ENCODE data around the gene ZDHHC14.

The ZDHHC14 gene

DNA sequence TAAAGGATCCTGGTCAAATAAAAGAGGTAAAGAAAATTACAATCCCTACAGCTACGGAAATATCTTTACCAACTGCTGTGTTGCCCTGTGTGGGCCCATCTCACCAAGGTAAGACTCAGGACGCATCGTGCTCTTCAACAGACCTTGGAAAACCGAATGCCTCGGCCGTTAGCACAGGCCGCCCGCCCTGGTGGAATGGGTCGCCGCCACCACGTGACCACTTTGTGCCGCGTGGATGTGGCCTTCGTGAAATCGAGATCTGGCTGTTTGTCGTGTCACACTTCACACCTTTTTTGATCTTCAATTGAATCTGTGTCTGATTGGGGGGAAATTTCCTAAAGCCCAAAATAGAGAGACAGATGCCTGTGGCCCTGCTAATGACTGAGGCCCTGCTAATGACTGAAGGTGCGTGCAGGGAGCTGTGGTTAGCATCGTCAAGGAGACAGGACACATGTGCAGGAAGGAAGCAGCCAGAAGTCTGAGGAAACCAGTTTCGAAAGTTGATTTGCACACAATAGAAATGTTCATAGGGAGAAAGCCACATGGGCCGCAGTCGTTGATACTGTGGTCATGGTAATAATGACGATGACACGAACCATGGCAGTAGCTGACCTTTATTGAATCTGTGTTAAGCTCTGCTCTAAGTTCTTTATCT, 266.4 kb downstream of the ZDHHC14 start:
- TF ChIP-seq, protein P1, sequence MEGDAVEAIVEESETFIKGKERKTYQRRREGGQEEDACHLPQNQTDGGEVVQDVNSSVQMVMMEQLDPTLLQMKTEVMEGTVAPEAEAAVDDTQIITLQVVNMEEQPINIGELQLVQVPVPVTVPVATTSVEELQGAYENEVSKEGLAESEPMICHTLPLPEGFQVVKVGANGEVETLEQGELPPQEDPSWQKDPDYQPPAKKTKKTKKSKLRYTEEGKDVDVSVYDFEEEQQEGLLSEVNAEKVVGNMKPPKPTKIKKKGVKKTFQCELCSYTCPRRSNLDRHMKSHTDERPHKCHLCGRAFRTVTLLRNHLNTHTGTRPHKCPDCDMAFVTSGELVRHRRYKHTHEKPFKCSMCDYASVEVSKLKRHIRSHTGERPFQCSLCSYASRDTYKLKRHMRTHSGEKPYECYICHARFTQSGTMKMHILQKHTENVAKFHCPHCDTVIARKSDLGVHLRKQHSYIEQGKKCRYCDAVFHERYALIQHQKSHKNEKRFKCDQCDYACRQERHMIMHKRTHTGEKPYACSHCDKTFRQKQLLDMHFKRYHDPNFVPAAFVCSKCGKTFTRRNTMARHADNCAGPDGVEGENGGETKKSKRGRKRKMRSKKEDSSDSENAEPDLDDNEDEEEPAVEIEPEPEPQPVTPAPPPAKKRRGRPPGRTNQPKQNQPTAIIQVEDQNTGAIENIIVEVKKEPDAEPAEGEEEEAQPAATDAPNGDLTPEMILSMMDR (conservative IDR thresholded peaks at IDR 0.05; ENCODE audit: low read depth, low read length), result no peak
- Histone ChIP-seq H3K9ac (no peak overlapping the region), H4K20me1 (ENCODE audit: insufficient read depth) (no peaks in the 10 kb centered on the region), H3K79me2 (ENCODE audit: insufficient read depth, low read depth) (no peaks in the 10 kb centered on the region), H3K4me3 (IDR thresholded peaks at IDR 0.05; ENCODE audit: insufficient read depth, low read depth, low read length) (no peak overlapping the region), H3K27me3 (ENCODE audit: insufficient read depth, low read depth) (no peaks in the 10 kb centered on the region), H3K4me2 (no peak overlapping the region), H3K36me3 (ENCODE audit: insufficient read depth) (no peaks in the 10 kb centered on the region), H3K4me1 (ENCODE audit: low read depth, poor library complexity, severe bottlenecking) (no peaks in the 10 kb centered on the region), H2AFZ (ENCODE audit: low read depth) (no peak overlapping the region), H3K27ac (no peak overlapping the region)

DNA sequence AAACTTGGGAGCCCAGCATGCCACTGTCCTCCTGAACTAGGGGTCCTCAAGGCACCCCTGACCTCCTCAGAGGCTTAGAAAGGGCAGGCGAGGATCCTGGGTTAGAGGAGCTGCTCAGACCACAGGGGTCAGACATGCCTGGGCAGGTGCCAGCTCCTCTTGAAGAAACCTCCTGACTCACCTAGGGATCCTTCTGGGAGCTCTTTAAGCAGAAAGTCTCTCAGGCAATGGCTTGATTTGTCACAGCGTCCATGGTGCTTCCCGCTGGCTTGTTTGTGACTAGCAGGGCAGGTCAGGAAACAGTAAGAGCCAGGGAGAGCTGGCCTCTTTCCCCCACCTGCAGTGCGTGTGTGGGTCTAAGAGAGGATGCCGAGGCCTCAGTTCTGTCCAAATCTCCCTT, 267.6 kb downstream of the ZDHHC14 start:
- H3K4me2 ChIP-seq, result no peak overlapping the region
- no peak overlapping the region for H2AFZ ChIP-seq (ENCODE audit: low read depth)
- no peaks in the 10 kb centered on the region for H4K20me1 ChIP-seq (ENCODE audit: insufficient read depth)
- no peak overlapping the region for H3K4me3 ChIP-seq (IDR thresholded peaks at IDR 0.05; ENCODE audit: insufficient read depth, low read depth, low read length)
- no peak overlapping the region for H3K9ac ChIP-seq
- H3K4me1 ChIP-seq (ENCODE audit: low read depth, poor library complexity, severe bottlenecking), result no peaks in the 10 kb centered on the region
- TF ChIP-seq, protein P1 (conservative IDR thresholded peaks at IDR 0.05; ENCODE audit: low read depth, low read length), result no peak
- H3K79me2 ChIP-seq (ENCODE audit: insufficient read depth, low read depth), result no peaks in the 10 kb centered on the region
- no peaks in the 10 kb centered on the region for H3K27me3 ChIP-seq (ENCODE audit: insufficient read depth, low read depth)
- no peaks in the 10 kb centered on the region for H3K36me3 ChIP-seq (ENCODE audit: insufficient read depth)
- no peak overlapping the region for H3K27ac ChIP-seq

DNA sequence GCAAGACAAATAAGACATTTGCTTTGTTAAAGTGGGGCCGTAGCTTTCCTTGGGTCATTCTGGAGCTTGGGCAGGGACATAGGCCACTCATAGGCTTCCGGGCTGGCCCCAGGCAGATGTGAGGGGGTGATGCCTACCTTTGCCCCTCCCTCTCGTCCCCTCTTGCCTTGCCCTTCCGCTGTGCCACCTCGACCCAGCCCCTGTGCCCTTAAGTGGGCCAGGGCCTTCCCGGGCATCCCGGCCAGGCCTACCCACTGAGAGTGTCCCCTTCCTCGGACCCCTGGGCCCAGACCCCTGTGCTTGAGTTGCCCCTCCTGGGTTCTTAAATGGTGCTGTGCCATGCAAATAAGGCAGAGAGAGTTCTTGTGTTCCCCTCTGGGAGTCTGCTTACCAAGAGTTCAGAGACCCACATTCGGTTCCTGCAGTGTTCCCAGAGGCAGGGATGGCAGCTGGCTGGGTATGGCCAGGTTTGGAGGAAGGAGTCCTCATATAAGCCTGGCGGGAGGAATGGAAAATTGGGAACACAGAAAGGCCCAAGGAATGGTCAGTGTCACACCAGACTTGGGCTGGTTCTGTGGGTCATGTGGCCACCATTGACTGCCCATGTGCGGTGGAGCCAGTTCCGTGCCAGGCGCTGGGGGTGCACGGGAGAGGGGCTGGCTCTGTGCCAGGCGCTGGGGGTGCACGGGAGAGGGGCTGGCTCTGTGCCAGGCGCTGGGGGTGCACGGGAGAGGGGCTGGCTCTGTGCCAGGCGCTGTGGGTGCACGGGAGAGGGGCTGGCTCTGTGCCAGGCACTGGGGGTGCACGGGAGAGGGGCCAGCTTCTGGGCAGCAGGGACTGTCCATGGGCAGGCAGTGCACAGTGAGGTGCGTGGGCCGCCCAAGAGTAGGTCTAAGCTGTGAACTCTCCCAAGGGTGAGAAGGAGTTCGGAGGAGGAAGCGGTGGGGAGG, 268.6 kb downstream of the ZDHHC14 start:
- no peak overlapping the region for H2AFZ ChIP-seq (ENCODE audit: low read depth)
- H3K79me2 ChIP-seq (ENCODE audit: insufficient read depth, low read depth), result no peaks in the 10 kb centered on the region
- H3K4me2 ChIP-seq, result no peak overlapping the region
- no peak overlapping the region for H3K27ac ChIP-seq
- H3K4me1 ChIP-seq (ENCODE audit: low read depth, poor library complexity, severe bottlenecking), result no peaks in the 10 kb centered on the region
- H3K4me3 ChIP-seq (IDR thresholded peaks at IDR 0.05; ENCODE audit: insufficient read depth, low read depth, low read length), result no peak overlapping the region
- no peaks in the 10 kb centered on the region for H4K20me1 ChIP-seq (ENCODE audit: insufficient read depth)
- no peaks in the 10 kb centered on the region for H3K36me3 ChIP-seq (ENCODE audit: insufficient read depth)
- H3K9ac ChIP-seq, result no peak overlapping the region
- TF ChIP-seq, protein P1 (conservative IDR thresholded peaks at IDR 0.05; ENCODE audit: low read depth, low read length), result no peak
- H3K27me3 ChIP-seq (ENCODE audit: insufficient read depth, low read depth), result no peaks in the 10 kb centered on the region

DNA sequence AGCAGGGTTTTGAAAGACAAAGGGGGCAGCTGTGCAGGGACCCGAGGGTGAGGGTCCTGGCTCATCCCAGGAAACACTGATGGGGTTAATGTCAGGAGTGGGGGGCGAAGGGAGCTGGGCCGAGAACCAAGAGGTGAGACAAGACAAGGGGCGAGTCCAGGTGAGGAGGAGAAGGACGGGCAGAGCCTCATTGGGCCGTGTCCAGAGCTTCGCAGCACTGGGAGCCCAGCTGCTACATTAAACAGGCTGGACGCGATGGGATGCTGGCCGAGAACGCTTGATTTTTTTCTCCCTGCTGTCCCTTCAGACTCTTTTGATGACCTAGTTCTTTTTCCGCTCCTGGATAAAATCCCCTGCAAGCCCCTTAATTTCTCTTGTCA, 269.3 kb downstream of the ZDHHC14 start:
- Histone ChIP-seq H3K9ac (no peak overlapping the region), H3K79me2 (ENCODE audit: insufficient read depth, low read depth) (no peaks in the 10 kb centered on the region), H3K27me3 (ENCODE audit: insufficient read depth, low read depth) (no peaks in the 10 kb centered on the region), H3K27ac (no peak overlapping the region), H3K4me3 (IDR thresholded peaks at IDR 0.05; ENCODE audit: insufficient read depth, low read depth, low read length) (no peak overlapping the region), H3K4me1 (ENCODE audit: low read depth, poor library complexity, severe bottlenecking) (no peaks in the 10 kb centered on the region), H4K20me1 (ENCODE audit: insufficient read depth) (no peaks in the 10 kb centered on the region), H3K4me2 (no peak overlapping the region), H3K36me3 (ENCODE audit: insufficient read depth) (no peaks in the 10 kb centered on the region), H2AFZ (ENCODE audit: low read depth) (no peak overlapping the region)
- TF ChIP-seq, protein P1 (conservative IDR thresholded peaks at IDR 0.05; ENCODE audit: low read depth, low read length), result no peak
